Measurements from ENCODE around the gene IMP4. TPM values are rescaled to one million over a fixed set of nuclear protein-coding genes. Genes with fewer than 3 reads are reported as not detected.

IMP4 gene
- total RNA-seq (10 to 100 TPM; 40.8 to 74.0 (median 54.4) TPM), polyA plus RNA-seq (10 to 100 TPM; 24.8 to 51.4 TPM)
- long read RNA-seq, donor 1, transcript IMP4-211 (8 exons, 939 nt), result minor isoform, 5 of 288 reads
- long read RNA-seq, donor 1, transcript IMP4-202 (9 exons, 822 nt), result minor isoform, 56 of 288 reads
- long read RNA-seq, donor 1, transcript IMP4-208 (8 exons, 2,379 nt), result minor isoform, 48 of 288 reads
- long read RNA-seq, donor 1, transcript IMP4-201 (9 exons, 1,740 nt), result major isoform, 126 of 288 reads
- long read RNA-seq, donor 1, partial matches to known transcripts, result 13 of 288 reads
- long read RNA-seq, donor 1, other reads (novel, unspliced or antisense), result 34 of 288 reads
- long read RNA-seq, donor 2, transcript IMP4-201 (9 exons, 1,740 nt), result major isoform, 14 of 23 reads
- long read RNA-seq, donor 2, partial matches to known transcripts, result 0 of 23 reads
- long read RNA-seq, donor 2, other reads (novel, unspliced or antisense), result 0 of 23 reads
- long read RNA-seq, donor 3, transcript IMP4-201 (9 exons, 1,740 nt), result major isoform, 50 of 106 reads
- long read RNA-seq, donor 3, transcript IMP4-202 (9 exons, 822 nt), result minor isoform, 26 of 106 reads
- long read RNA-seq, donor 3, transcript IMP4-208 (8 exons, 2,379 nt), result minor isoform, 12 of 106 reads
- long read RNA-seq, donor 3, partial matches to known transcripts, result 6 of 106 reads
- long read RNA-seq, donor 3, other reads (novel, unspliced or antisense), result 11 of 106 reads

DNA sequence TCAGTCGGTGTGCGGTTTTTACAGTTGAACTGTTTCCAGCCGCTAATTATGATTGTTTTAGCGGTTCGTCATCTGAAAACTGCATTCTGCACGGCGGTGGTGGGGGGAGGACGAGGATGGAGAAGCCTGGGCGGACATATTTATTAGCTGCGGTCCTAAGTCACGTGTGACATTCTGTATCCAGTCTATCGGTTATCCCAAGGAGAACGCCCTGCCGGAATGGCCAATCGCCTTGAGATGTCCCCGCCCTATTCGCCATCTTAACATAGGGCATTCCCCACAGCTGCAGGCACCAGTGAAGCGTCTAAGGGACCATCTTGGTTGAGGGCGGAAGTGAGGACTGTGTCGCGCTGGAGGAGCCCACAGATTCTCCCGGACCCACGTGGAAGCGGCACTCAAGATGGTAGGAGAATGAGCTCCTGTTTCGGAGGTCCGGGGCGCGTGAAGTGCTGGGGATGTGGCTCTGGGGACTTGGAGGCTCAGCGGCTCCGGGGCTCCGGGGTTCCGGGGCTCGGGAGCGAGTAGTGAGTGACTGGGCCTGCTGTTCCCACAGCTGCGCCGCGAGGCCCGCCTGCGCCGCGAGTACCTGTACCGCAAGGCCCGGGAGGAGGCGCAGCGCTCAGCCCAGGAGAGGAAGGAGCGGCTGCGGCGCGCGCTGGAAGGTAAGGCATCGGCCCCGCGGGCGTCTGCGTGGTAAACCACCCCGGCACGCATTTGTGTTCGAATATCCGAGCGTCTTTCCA, at the start of gene IMP4:
TSS of gene IMP4 (plus strand) at position 365 of the 743 bp plus-strand sequence. CDS start at position 401, 36 bp downstream.
- intact Hi-C loops (cut with DNase I), result loop anchor here in 2 of 4 donors (5.0 to 10.0 kb wide), 2 partner anchors 158 to 160 kb away; partner anchors contain the start of genes MZT2B (in 2 of the 2) and SMPD4 (in 2 of the 2)
- no peaks in the 10 kb centered on the region for H3K36me3 ChIP-seq

DNA sequence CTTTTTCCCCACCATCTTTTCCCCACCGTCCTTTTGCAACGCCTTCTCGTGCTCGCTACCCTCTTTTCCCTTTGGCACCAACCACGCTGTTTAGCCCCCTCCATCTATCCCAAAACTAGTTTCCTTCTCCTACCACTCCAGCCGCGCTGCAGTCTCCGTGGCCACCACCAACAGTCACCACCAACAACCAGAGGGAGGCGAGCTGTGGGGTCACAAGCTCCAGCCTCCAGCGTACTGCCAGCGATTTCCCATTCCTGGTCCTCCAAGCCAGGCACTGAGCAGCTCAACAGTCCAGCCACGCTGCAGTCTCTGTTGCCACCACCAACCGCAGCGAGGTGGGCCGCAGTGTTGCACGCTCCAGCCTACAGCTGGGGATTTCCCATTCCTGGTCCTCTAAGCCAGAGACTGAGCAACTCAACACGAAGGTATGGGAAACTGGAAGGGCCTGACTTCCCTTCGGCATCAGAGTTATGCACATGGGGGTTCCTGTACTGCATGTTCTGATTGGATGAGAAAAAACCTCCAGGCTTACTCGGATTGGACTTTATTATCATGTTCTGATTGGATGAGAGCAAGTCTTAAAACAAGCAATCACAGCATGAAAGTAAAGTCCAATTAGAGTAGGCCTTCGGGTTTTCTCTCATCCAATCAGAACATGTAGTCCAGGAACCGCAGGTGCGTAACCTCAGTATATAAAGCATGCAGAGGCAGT, 42.3 kb upstream of the IMP4 start:
- no peak overlapping the region for H3K4me3 ChIP-seq
- H3K27ac ChIP-seq, result no peak overlapping the region
- DNase-seq, result no peak
- TF ChIP-seq POLR2A (IDR thresholded peaks at IDR 0.05), result no peak
- no peak for TF ChIP-seq CTCF (IDR thresholded peaks at IDR 0.05)
- no peak for TF ChIP-seq EP300 (IDR thresholded peaks at IDR 0.05)
- no peaks in the 10 kb centered on the region for H3K9me3 ChIP-seq
- WGBS, 3 donors, result 78 to 85% (median 78%) methylated on average over 22 of the region's 22 CpGs
- no peaks in the 10 kb centered on the region for H3K36me3 ChIP-seq
- H3K27me3 ChIP-seq, result no peaks in the 10 kb centered on the region
- intact Hi-C loops (cut with DNase I), result no loop called here
- no peaks in the 10 kb centered on the region for H3K4me1 ChIP-seq (ENCODE audit: insufficient read depth)

More for the DNA sequence above, at the start of gene IMP4:
- WGBS, 3 donors, result 0 to 1% (median 0%) methylated on average over 53 to 60 of the region's 60 CpGs
- TF ChIP-seq POLR2A (IDR thresholded peaks at IDR 0.05) (peak; percentile 15), EP300 (IDR thresholded peaks at IDR 0.05) (no peak), CTCF (IDR thresholded peaks at IDR 0.05) (peak in 1 of 3 donors; percentile 30)
- peak; percentile 94 to 98 (median 94) for DNase-seq
- Histone ChIP-seq H3K9me3 (no peaks in the 10 kb centered on the region), H3K27me3 (no peaks in the 10 kb centered on the region), H3K4me3 (peak within 1 kb of the TSS; percentile 79), H3K27ac (peak within 1 kb of the TSS; percentile 45 to 85), H3K4me1 (ENCODE audit: insufficient read depth) (peaks cover 3% of the 10 kb centered on the region)

DNA sequence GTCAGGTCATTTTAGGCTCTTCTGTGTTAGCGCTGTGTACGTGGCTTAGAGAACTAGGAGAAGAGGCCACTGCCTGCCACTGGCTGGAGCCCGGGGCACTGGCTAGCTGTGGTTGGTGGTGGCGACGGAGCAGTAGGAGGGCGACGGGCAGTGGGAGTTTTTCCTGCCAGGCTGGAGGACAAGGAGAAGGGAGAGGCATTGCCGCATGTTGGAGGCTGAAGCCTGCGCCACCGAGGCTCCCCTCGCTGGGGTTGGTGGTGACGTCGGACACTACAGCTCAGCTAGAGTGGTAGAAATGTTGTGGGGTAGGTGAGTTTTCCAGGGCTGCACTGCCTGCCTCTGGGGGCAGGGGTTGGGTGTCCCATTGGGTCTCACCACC, 41.7 kb upstream of the IMP4 start:
- intact Hi-C loops (cut with DNase I), result no loop called here
- no peak for DNase-seq
- Histone ChIP-seq H3K9me3 (no peaks in the 10 kb centered on the region), H3K27me3 (no peaks in the 10 kb centered on the region), H3K27ac (no peak overlapping the region), H3K4me1 (ENCODE audit: insufficient read depth) (no peaks in the 10 kb centered on the region), H3K4me3 (no peak overlapping the region), H3K36me3 (no peaks in the 10 kb centered on the region)
- no peak for TF ChIP-seq CTCF (IDR thresholded peaks at IDR 0.05)
- no peak for TF ChIP-seq POLR2A (IDR thresholded peaks at IDR 0.05)
- TF ChIP-seq EP300 (IDR thresholded peaks at IDR 0.05), result no peak
- 92 to 95% (median 94%) methylated on average over 13 of the region's 13 CpGs for WGBS, 3 donors
